ELR (cell line): Measurements from ENCODE around the gene SLC7A6.

Source experiments
- DNase-seq: peaks from one replicate; pipeline ENCODE4 v3.0.0-alpha.2; 2015; ENCODE audit warnings: low read depth

Gene SLC7A6

GRCh38 chr16:68346892-68347480 is 82.7 kb downstream of the SLC7A6 start:
- DNase-seq, result no peak

DNA sequence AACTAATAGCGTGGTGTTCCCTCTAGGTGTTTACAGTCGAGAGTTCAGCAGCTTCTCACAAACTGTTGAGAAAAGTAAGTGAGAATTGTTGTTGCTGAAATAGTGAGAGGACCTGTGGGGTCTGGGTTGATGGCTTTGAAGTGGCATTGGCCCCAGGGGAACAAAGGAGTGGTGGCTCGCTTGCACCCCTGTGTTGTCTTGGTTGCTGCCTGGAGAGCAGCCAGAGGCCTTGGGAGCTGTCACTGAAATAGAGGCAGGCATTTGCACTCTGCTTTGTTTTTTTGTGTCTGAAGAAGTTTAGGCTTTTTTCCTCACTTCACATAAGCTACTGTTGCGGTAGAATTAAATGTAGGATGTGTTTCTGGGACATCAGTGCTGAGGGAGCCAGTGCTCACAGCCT is 83.3 kb downstream of the SLC7A6 start:
- DNase-seq, result no peak

- DNase-seq, result no peak
Measured at GRCh38 chr16:68348639-68349445, 84.5 kb downstream of the SLC7A6 start.

DNA sequence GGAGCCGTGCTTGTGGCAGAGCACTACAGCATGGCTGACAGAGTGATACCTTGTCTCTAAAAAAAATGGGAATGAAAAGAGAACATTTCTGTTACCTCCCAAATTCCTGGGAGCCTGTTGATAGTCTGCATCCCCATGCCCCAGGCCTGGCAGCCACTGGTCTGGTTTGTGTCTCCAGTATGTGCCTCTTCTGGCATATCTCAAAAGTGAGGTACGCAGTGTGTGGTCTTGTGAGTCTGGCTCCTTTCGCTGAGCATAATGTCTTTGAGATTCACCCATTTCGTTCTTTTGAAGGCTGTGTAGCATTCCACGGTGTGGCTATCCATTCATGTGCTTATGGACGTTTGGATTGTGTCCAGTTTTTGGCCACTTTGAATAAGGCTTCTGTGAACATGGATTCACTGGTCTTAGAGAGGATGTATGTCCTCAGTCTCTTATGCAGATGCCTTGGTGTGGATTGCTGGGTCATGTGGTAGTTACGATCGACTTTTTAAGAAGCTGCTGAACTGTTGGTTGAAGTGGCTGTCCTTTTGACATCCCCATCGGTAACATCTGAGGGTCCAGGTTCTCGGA is 85.6 kb downstream of the SLC7A6 start:
- DNase-seq, result no peak

GRCh38 chr16:68350813-68351350 is 86.6 kb downstream of the SLC7A6 start:
- no peak for DNase-seq
